C4-2B (cell line): ENCODE measurements around the gene OR52E8.
A peak's percentile ranks its signal among the peaks of the same experiment; 100 is the strongest.

ENCODE experiments used
- H3K27ac ChIP-seq: fragments of 450-650 bp; 2 replicates; pipeline ENCODE4 v1.5.1; 2017
- CTCF ChIP-seq: fragments of 450-650 bp; conservative IDR thresholded peaks from 2 replicates; pipeline ENCODE4 v1.5.1; 2017; ENCODE audit warnings: mild to moderate bottlenecking
- ZFX ChIP-seq: fragments of 450-650 bp; IDR thresholded peaks from 2 replicates; pipeline ENCODE4 v1.6.1; 2017

Gene OR52E8

GRCh38 chr11:5857590-5857989, at the start of gene OR52E8:
TSS of gene OR52E8 (minus strand) at chr11:5857690. CDS start at chr11:5857690, 0 bp downstream.
- H3K27ac ChIP-seq, result no peak within 1 kb of the TSS
- TF ChIP-seq CTCF (no peak), ZFX (no peak)

- TF ChIP-seq ZFX, result no peak
- no peak for TF ChIP-seq CTCF
- no peak overlapping the region for H3K27ac ChIP-seq
These were observed 42.0 kb upstream of the OR52E8 start for GRCh38 chr11:5899534-5899933.

GRCh38 chr11:5892908-5893307, 35.4 kb upstream of the OR52E8 start, which contains the start of gene OR52E5:
TSS of gene OR52E5 (plus strand) at chr11:5893208. CDS start at chr11:5900777, 7,569 bp downstream.
- H3K27ac ChIP-seq, result no peak within 1 kb of the TSS
- TF ChIP-seq ZFX (no peak), CTCF (no peak)

GRCh38 chr11:5891216-5891800, 33.8 kb upstream of the OR52E8 start:
- H3K27ac ChIP-seq, result no peak overlapping the region
- TF ChIP-seq CTCF, result peak; percentile 78
- no peak for TF ChIP-seq ZFX

GRCh38 chr11:5887661-5888060, 30.2 kb upstream of the OR52E8 start:
- no peak overlapping the region for H3K27ac ChIP-seq
- TF ChIP-seq ZFX, result no peak
- no peak for TF ChIP-seq CTCF

- no peak overlapping the region for H3K27ac ChIP-seq
- no peak for TF ChIP-seq CTCF
- no peak for TF ChIP-seq ZFX
These were observed 29.7 kb upstream of the OR52E8 start for GRCh38 chr11:5887172-5887571.

GRCh38 chr11:5881756-5882155, 24.3 kb upstream of the OR52E8 start:
- no peak overlapping the region for H3K27ac ChIP-seq
- TF ChIP-seq CTCF, result no peak
- TF ChIP-seq ZFX, result no peak
